Tibial nerve (tissue), 4 donors: ENCODE measurements around the gene FMN1.

Experiments used
- EP300 ChIP-seq, 2 donors: sonication (generic); formaldehyde crosslinking; IDR thresholded peaks; one replicate each; pipeline ENCODE4 v1.6.1; 2017; ENCODE audit warnings: antibody characterized with exemption in 2 of 2, mild to moderate bottlenecking in 1 of 2
- POLR2A ChIP-seq, 2 donors: fragments of 450-650 bp; IDR thresholded peaks; one replicate each; pipeline ENCODE4 v1.6.1; 2017; ENCODE audit warnings: antibody characterized with exemption in 2 of 2, mild to moderate bottlenecking in 2 of 2, moderate library complexity in 2 of 2
- TF ChIP-seq, protein P1 (sequence below), 5 experiments: fragments of 200-600 bp in 3 of 5; fragments of 450-650 bp in 2 of 5; sonication (generic) in 3 of 5; IDR thresholded peaks; one replicate each; pipeline ENCODE4 v1.5.1; 2016 to 2019; ENCODE audit warnings: antibody characterized with exemption in 5 of 5, mild to moderate bottlenecking in 3 of 5, moderate library complexity in 2 of 5

DNA sequence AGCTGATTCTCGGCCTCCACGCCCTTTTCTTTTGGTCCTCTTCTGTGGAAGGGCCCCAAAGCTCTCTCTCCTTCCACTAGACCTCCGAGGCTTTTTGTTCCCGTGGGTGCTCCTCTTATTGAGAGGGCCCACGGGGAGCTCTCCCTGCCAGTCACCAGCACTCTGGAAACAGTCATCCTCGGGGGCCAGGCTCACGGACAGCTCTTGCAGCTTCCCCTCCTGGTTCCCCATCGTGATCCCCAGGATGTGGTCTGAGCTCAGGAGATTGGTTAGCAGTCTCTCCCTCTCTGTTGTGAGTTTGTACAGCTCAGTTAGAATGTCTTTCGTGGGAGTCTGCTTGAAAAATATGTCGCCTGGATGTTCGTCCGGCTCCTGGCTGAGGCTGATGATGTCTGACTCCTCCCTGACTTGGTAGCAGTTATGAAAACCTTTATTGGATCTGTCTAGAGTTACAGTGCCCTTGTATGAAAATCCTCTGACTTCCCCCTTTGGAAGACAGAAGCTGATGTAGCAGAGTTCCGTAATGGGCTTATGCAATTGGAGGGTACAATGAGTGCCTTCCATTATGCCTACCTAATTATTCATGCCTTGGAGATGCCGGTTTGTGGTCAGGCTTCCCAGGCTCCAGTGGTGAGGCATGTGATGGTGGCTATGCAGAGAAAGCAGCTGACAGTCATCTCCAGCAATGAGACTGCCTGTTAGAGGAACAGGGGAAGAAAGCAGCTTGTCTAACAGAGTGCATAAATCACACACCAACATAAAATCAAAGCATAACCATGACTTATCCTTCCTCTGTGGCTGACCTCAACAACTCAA, 40.0 kb downstream of the FMN1 start:
- TF ChIP-seq POLR2A (IDR thresholded peaks at IDR 0.05) (no peak), EP300 (IDR thresholded peaks at IDR 0.05) (peak; percentile 17 to 91)
- TF ChIP-seq, protein P1, sequence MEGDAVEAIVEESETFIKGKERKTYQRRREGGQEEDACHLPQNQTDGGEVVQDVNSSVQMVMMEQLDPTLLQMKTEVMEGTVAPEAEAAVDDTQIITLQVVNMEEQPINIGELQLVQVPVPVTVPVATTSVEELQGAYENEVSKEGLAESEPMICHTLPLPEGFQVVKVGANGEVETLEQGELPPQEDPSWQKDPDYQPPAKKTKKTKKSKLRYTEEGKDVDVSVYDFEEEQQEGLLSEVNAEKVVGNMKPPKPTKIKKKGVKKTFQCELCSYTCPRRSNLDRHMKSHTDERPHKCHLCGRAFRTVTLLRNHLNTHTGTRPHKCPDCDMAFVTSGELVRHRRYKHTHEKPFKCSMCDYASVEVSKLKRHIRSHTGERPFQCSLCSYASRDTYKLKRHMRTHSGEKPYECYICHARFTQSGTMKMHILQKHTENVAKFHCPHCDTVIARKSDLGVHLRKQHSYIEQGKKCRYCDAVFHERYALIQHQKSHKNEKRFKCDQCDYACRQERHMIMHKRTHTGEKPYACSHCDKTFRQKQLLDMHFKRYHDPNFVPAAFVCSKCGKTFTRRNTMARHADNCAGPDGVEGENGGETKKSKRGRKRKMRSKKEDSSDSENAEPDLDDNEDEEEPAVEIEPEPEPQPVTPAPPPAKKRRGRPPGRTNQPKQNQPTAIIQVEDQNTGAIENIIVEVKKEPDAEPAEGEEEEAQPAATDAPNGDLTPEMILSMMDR (IDR thresholded peaks at IDR 0.05), result no peak
